Measurements from ENCODE around the gene KRTAP3-1.
"Not testable (repeated sequence)": the region's sequence is repeated elsewhere in the genome, so short reads cannot be mapped to it uniquely, and the experiment has no call there.

Gene KRTAP3-1

GRCh38 chr17:41013606-41014005 lies 4.7 kb upstream of the KRTAP3-1 start:
- no peak for DNase-seq

DNA sequence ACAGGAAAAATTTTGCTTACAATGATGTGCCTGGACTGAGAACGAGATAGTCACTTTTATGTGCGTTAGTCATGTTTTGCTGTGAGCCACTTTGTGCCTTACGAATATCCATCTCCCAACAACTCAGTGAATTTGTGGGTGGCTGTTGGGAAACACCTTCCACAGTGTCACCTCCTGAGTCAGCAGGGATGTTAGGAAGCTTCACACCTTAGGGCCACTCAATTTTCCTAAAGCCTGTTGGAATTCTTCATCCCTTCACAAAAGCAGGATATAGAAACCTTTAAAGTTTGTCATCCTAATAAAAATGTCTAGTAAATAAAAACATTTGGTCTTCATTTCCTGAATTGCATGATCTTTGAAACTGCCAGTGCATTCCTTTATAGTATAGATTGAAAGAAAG lies 4.3 kb upstream of the KRTAP3-1 start:
- DNase-seq = no peak

- DNase-seq = no peak
Observed at GRCh38 chr17:41012326-41013120, 3.6 kb upstream of the KRTAP3-1 start.

DNA sequence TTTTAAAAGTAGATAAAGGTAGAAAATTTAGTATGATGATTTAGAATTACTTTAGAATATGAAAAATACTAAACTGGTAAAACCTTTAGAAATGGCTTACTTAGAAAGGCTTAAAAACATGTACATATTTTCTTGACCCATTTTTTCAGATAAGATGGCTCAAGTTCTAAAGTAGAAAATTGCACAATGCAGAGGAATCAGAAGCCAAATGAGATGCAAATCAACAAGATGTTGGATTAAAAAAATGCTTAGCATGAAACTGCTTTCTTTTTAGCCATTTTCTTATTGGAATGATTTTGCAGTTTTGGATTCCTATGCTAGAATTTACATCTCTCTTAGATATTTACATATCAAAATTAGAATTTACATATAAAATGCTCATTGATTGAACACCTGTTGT lies 1.5 kb upstream of the KRTAP3-1 start:
- DNase-seq = no peak

DNA sequence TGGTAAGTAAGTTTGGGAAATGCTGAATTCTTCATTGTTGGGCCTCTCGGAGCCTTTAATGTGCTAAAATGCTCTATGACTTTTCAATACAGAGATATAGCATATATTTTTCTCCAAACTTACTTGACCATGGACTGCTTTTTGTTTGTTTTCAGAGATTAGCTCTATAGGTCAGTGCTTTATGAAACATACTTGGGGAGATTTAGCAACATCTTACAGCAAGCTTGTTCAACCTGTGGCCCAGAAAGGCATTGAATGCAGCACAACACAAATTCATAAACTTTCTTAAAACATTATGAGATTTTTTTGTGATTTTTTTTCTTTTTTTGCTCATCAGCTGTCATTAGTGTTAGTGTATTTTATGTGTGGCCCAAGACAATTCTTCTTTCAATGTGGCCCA lies 1.0 kb upstream of the KRTAP3-1 start:
- no peak for DNase-seq

DNA sequence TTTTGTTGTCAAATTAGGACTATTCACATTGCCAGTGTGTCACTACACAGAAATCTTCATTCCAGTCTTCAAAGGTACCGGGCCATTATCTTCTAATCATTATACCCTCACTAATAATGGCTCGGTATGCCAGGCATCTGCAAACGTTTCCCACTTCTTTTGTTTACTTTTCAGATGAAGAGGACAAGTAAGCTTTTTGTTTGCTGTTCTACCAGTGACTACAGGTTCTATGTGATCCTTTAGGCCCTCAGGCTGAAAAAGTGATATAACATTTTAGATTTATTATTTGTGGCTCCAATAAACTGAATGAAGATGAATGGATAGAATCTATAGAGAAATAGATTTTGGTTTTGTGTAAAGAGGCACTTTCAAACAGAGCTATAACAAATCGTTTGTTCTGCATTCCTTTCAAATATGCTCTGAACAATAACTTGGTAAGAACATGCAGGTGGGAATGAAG lies 403 bp upstream of the KRTAP3-1 start:
- DNase-seq = no peak

DNA sequence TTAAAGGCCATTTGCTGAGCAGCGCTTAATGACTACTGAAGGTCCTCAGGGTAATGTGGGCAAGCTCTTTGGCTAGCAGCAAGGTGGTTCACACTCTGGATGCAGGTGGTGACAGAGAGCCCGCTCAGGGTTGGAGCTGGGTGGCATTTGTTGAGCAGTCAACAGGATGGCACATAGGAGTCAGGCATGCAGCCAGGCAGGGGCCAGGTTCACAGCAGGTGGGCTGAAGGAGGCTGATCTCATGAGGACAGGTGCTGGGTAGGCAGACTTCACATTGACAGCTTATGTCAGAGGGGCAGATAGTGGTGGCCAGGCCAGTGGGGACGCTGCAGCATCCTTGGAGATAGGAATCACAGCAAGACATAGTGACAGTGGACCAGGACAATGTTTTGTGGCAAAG lies 4.5 kb downstream of the KRTAP3-1 start:
- DNase-seq = no peak

DNA sequence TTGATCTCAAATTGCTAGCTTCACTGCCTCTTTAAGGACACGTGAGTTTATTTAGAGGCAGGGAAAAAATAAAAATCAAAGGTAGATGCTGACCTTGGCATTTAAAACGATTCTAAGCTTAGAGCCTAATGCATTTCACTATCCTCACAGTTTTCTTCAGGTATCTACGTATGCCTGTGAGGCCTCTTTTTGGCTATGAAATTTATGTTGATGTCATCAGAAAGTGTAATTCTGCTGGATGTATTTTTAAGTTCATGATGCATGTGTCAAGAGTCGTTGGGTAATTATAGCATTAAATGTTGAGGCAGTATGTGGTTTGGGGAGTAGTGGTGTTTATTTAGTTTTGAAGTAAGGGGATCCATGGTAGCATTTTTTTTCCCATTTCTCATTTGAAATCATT lies 5.0 kb downstream of the KRTAP3-1 start:
- no peak for DNase-seq

DNA sequence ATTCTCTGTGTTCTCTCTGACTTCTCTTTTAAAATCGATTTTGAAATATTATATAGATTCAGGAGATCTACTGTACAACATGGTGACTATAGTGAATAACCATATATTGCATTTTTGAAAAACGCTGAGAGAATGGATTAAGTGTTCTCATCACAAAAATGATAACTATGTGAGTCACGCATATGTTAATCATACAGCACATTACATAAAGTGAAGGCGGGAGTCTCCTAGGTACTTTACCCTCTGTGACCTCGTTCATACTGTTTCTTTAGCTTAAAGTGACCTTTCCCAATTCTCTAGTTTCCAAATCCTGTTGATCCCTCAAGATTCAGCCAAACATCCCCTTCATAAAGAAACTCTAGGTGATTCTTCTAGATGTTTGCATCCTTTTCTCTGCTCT lies 6.1 kb downstream of the KRTAP3-1 start:
- no peak for DNase-seq

- no peak for DNase-seq
Observed at GRCh38 chr17:41001795-41002194, 7.1 kb downstream of the KRTAP3-1 start.

GRCh38 chr17:40999563-40999962 lies 9.4 kb downstream of the KRTAP3-1 start, which contains the start of gene KRTAP3-2:
Gene KRTAP3-2, minus strand, starts transcription at chr17:40999906. Its CDS starts 53 bp downstream, at chr17:40999853.
- not testable (repeated sequence) for DNase-seq

- DNase-seq = no peak
Observed at GRCh38 chr17:40997361-40997760, 11.6 kb downstream of the KRTAP3-1 start.

- no peak for DNase-seq
Observed at GRCh38 chr17:40996829-40997228, 12.1 kb downstream of the KRTAP3-1 start.

- DNase-seq = no peak
Observed at GRCh38 chr17:40995116-40995515, 13.8 kb downstream of the KRTAP3-1 start.

DNA sequence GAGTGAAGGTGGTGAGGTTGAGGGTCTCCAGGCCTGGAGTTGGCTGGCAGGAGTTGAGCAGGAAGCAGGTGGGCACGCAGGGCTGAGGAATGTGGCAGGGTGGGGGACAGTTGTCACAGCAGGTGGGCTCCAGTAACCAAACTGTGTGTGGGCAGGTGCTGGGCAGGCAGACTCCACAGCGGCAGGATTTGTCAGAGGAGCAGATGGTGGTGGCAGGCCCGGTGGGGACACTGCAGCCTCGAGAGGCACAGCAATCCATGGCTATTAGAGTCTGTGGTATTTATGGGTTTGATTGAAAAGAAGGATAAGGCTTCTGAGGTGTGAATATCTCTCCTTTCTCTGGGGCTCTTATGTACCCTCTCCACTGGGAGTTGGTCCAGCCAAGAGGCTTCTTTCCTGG lies 15.1 kb downstream of the KRTAP3-1 start, which contains the start of gene KRTAP3-3:
Gene KRTAP3-3, minus strand, starts transcription at position 326 of the 400 bp plus-strand sequence. Its CDS starts 67 bp downstream, at position 259.
- no peak for DNase-seq

GRCh38 chr17:40993084-40993483 lies 15.8 kb downstream of the KRTAP3-1 start:
- DNase-seq = no peak

GRCh38 chr17:40992666-40993065 lies 16.3 kb downstream of the KRTAP3-1 start:
- no peak for DNase-seq

DNA sequence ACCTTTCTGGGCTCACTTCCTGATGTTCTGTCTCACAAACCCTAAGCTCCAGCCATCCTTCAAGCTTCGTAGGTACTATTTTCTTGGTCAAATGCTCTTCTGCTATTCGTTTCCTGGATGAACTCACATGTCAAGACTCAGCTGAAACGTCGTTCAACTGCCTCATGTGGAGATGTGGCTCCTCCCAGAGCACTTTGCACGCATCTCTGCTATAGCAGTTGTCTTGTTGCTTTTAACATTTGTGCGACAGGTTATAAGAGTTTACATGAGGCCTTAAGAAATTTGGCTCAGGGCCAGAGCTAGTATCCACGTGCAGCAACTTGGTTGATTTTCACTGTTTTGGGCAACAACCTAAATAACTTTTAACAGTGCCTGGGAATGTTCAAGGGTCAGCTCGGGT lies 22.0 kb downstream of the KRTAP3-1 start:
- DNase-seq = no peak

DNA sequence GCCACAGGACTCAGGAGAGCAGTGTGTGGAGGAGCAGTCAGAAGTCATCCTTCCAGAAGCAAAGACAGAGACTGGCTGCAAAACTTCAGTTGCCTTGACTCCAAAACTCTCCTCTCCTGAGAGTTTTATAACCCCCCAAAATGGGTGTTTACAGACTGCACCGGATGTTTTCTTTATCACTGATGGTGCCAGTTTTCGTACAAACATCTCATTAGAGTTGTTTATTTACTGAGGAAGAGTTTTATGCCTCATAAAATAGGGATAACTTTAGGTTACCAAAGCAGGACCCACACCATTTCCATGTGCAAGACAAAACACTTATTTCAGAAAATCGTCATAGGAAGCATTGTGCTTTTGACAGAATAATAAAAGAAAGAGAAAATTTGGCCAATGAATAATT lies 24.7 kb downstream of the KRTAP3-1 start, which contains the start of gene KRT40:
Gene KRT40, minus strand, starts transcription at position 101 of the 400 bp plus-strand sequence. Its CDS starts 53 bp downstream, at position 48.
- no peak for DNase-seq

GRCh38 chr17:40981115-40981514 lies 27.8 kb downstream of the KRTAP3-1 start:
- DNase-seq = no peak

DNA sequence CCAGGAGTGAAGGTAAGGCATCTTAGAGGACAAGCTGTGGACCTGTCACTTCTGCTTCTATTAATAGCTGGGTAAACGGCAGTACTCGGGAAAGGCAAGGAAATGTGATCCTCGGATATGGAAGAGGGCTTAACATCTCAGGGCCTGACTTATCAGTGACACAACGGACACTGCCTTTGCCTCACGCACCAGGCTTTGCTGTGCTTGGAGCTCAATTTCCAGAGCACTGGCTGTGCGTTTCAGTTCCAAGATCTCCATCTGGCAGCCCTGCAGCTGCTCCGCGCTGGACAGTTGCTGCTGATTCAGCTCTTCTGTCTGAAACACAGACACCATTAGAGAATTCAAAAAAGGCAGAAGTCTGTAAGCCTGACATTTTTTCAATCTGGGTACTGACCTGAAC lies 28.3 kb downstream of the KRTAP3-1 start:
- no peak for DNase-seq

DNA sequence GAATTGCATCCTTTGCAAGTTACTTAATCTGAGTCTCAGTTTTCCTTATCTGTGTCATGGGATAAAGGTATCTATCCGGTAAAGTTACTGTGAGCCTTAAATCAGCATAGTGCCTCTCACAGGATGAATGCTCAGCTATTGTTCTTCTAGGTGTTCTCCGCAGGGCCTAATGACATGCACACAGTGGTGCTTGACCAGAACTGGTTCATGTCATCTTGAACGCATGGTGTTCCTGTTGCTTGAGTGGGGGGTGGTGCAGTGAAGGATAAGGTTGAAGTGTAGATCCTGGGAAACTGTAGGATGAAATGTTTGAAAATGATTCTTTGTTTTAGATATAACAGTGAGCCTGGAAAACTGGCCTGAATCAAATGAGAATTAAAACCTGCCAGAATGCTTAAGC lies 28.8 kb downstream of the KRTAP3-1 start:
- DNase-seq = no peak

- DNase-seq = no peak
Observed at GRCh38 chr17:40978575-40979151, 30.3 kb downstream of the KRTAP3-1 start.

GRCh38 chr17:40975516-40975915 lies 33.4 kb downstream of the KRTAP3-1 start:
- no peak for DNase-seq
